Endothelial cell of umbilical vein (primary cell): ENCODE data around the gene ITGB1. TPM values are rescaled to one million over a fixed set of nuclear protein-coding genes. Genes with fewer than 3 reads are reported as not detected.

ENCODE experiments used
- BruUV-seq: library from RNA; stranded (reverse); fragments of 400-500 nt; replicated peaks from 2 replicates; lab custom pipeline; 2021; lab: Mats Ljungman, UMichigan
- CTCF ChIA-PET: fragments of 300-600, 350-600 bp; sonication (Branson Sonifier 250); formaldehyde crosslinking; loops from one replicate; lab custom pipeline; 2021; ENCODE audit warnings: antibody characterized with exemption, inconsistent platforms; lab: Charles Lee
- POLR2A ChIA-PET: fragments of 300-600, 350-600 bp; sonication (Branson Sonifier 250); formaldehyde crosslinking; loops from one replicate; lab custom pipeline; 2021; ENCODE audit warnings: antibody characterized with exemption, inconsistent platforms; lab: Charles Lee
- DNase-seq: peaks from one replicate; pipeline ENCODE4 v3.0.0-alpha.2; 2011; ENCODE audit warnings: low read depth, low spot score
- FAIRE-seq: peaks from 2 replicates; lab custom pipeline; 2011; peaks lifted over from hg19 to GRCh38; lab: Jason Lieb, UNC
- H2AFZ ChIP-seq: 2 replicates; pipeline ENCODE4 v1.6.0; 2012; ENCODE audit warnings: low read depth, low read length, control low read depth, inconsistent platforms
- H3K27ac ChIP-seq: 2 replicates; pipeline ENCODE4 v1.5.1; 2011; ENCODE audit warnings: low read depth, mild to moderate bottlenecking, control low read depth, low read length, moderate library complexity; ENCODE audit not compliant: insufficient read depth
- H3K27me3 ChIP-seq, 2 experiments: 2 replicates each; pipeline versions ENCODE4 v1.6.0 to v1.6.1; 2011; ENCODE audit warnings: low read length in 2 of 2, mixed read lengths in 1 of 2; ENCODE audit not compliant: control insufficient read depth in 2 of 2, insufficient read depth in 2 of 2
- H3K36me3 ChIP-seq, 2 experiments: 2 replicates in 1 of 2; 3 replicates in 1 of 2; pipeline ENCODE4 v1.5.1; 2011; ENCODE audit warnings: low read length in 2 of 2, mild to moderate bottlenecking in 1 of 2, moderate library complexity in 1 of 2; ENCODE audit not compliant: control insufficient read depth in 2 of 2, insufficient read depth in 2 of 2; ENCODE audit errors: extremely low read depth in 1 of 2
- H3K4me1 ChIP-seq: 3 replicates; pipeline ENCODE4 v1.5.1; 2011; ENCODE audit warnings: mild to moderate bottlenecking, low read length; ENCODE audit not compliant: control insufficient read depth, insufficient read depth; ENCODE audit errors: extremely low read depth
- H3K4me2 ChIP-seq: 2 replicates; pipeline ENCODE4 v1.6.1; 2011; ENCODE audit warnings: low read length, control low read depth, mixed read lengths; ENCODE audit not compliant: insufficient read depth
- H3K4me3 ChIP-seq, 3 experiments: fragments of 200-600 bp in 1 of 3; sonication (generic), shearing (Covaris generic) in 1 of 3; replicated peaks in 1 of 3; 2 replicates each; pipeline ENCODE4 v1.5.1; 2011 to 2016; ENCODE audit warnings: control low read depth in 3 of 3, low read length in 3 of 3, mild to moderate bottlenecking in 2 of 3, inconsistent platforms in 1 of 3, low read depth in 1 of 3, moderate library complexity in 1 of 3; ENCODE audit not compliant: insufficient read depth in 1 of 3
- H3K79me2 ChIP-seq: 2 replicates; pipeline ENCODE4 v1.6.0; 2012; ENCODE audit warnings: low read length, inconsistent platforms; ENCODE audit not compliant: control insufficient read depth, insufficient read depth
- H3K9ac ChIP-seq: replicated peaks from 2 replicates; pipeline ENCODE3; 2011; ENCODE audit warnings: low read length, control low read depth; ENCODE audit not compliant: insufficient read depth; ENCODE audit errors: extremely low read depth
- H3K9me1 ChIP-seq: replicated peaks from 3 replicates; pipeline ENCODE4 v1.6.0; 2011; ENCODE audit warnings: mild to moderate bottlenecking, low read length; ENCODE audit not compliant: control insufficient read depth, insufficient read depth; ENCODE audit errors: extremely low read depth
- H3K9me3 ChIP-seq: replicated peaks from 2 replicates; pipeline ENCODE4 v1.5.1; 2012; ENCODE audit warnings: low read length, inconsistent platforms; ENCODE audit not compliant: control insufficient read depth, insufficient read depth
- H4K20me1 ChIP-seq: replicated peaks from 2 replicates; pipeline ENCODE3; 2011; ENCODE audit warnings: mild to moderate bottlenecking, low read length; ENCODE audit not compliant: control insufficient read depth, insufficient read depth; ENCODE audit errors: extremely low read depth
- CTCF ChIP-seq, 2 donors: IDR thresholded peaks; 1 replicate in 1 of 2; 2 replicates in 1 of 2; pipeline ENCODE4 v1.5.1; 2011; ENCODE audit warnings: low read length in 2 of 2, mild to moderate bottlenecking in 2 of 2, moderate library complexity in 2 of 2, control low read depth in 1 of 2, inconsistent platforms in 1 of 2, low read depth in 1 of 2; ENCODE audit not compliant: insufficient read depth in 1 of 2; ENCODE audit errors: extremely low read depth in 1 of 2
- EZH2 ChIP-seq: IDR thresholded peaks from 2 replicates; pipeline ENCODE4 v1.6.1; 2012; ENCODE audit warnings: borderline replicate concordance, low read depth, mild to moderate bottlenecking, moderate library complexity, low read length, inconsistent platforms; ENCODE audit not compliant: severe bottlenecking
- FOS ChIP-seq: IDR thresholded peaks from 2 replicates; pipeline ENCODE4 v1.6.1; 2011; ENCODE audit warnings: mild to moderate bottlenecking, low read length, moderate library complexity, borderline replicate concordance; ENCODE audit not compliant: insufficient read depth
- GATA2 ChIP-seq: IDR thresholded peaks from 2 replicates; pipeline ENCODE4 v1.7.0; 2011; ENCODE audit warnings: low read depth, mild to moderate bottlenecking, moderate library complexity, mixed read lengths, low read length; ENCODE audit not compliant: insufficient read length, insufficient read depth
- JUN ChIP-seq: IDR thresholded peaks from 2 replicates; pipeline ENCODE4 v1.6.1; 2011; ENCODE audit warnings: borderline replicate concordance, low read depth; ENCODE audit not compliant: insufficient read length, insufficient read depth
- MAX ChIP-seq: IDR thresholded peaks from 2 replicates; pipeline ENCODE4 v1.6.1; 2011; ENCODE audit not compliant: insufficient read depth, insufficient read length
- MYC ChIP-seq: IDR thresholded peaks from one replicate; pipeline ENCODE4 v1.6.1; 2011; ENCODE audit warnings: mild to moderate bottlenecking, low read depth, low read length
- POLR2A ChIP-seq: IDR thresholded peaks from 2 replicates; pipeline ENCODE4 v1.6.1; 2012; ENCODE audit warnings: low read depth, mild to moderate bottlenecking, control low read depth, low read length
- POLR2AphosphoS5 ChIP-seq: IDR thresholded peaks from 2 replicates; pipeline ENCODE4 v1.6.1; 2012; ENCODE audit warnings: low read depth, mild to moderate bottlenecking, control low read depth, low read length, moderate library complexity; ENCODE audit not compliant: insufficient read depth
- dilution Hi-C: fragments of 300-500 bp; cut with MboI; formaldehyde crosslinking; loops from one replicate; pipeline ENCODE4 v1.15.0; 2019; ENCODE audit warnings: low sequenced_read_pairs; ENCODE audit not compliant: extremely low pct_ligation_motif_present
- intact Hi-C: fragments of 100-400 bp; cut with micrococcal nuclease; formaldehyde crosslinking; loops from one replicate; pipeline ENCODE4 v1.10.0; 2022
- polyA plus RNA-seq, 4 experiments: library from polyadenylated mRNA; depleted of rRNA in 3 of 4; stranded (reverse) in 3 of 4; unstranded in 1 of 4; fragments of >200 nt; gene quantifications; 2 replicates each; pipeline versions ENCODE4 v1.2.1 to v1.2.3, GENCODE V29; 2011 to 2012; ENCODE audit warnings: missing spikeins in 1 of 4
- total RNA-seq: library from RNA; stranded (reverse); gene quantifications from 2 replicates; pipeline ENCODE4 v1.2.3, GENCODE V29; 2021

ITGB1 gene
- total and polyA plus RNA-seq, 2 donors (not counting 3 experiments of a cell fraction or from before 2014, with no cell fraction given), result 424 to 1,147 TPM

- CTCF ChIA-PET, result no interaction called here
- H3K27ac ChIP-seq, result no peak overlapping the region
- no peak for FAIRE-seq
Measured at GRCh38 chr10:32905466-32905865, 52.6 kb downstream of the ITGB1 start.

More at GRCh38 chr10:32905466-32905865, 52.6 kb downstream of the ITGB1 start:
- Histone ChIP-seq H3K9me3 (no peaks in the 10 kb centered on the region), H2AFZ (no peak overlapping the region), H3K27me3 (no peaks in the 10 kb centered on the region), H3K4me3 (no peak overlapping the region), H3K9me1 (no peaks in the 10 kb centered on the region), H3K9ac (no peak overlapping the region), H3K36me3 (peaks cover 10 to 47% of the 10 kb centered on the region in 2 experiments), H3K4me2 (no peak overlapping the region), H3K4me1 (no peaks in the 10 kb centered on the region), H4K20me1 (no peaks in the 10 kb centered on the region), H3K79me2 (peaks cover 25% of the 10 kb centered on the region)
- POLR2A ChIA-PET, result no interaction called here
- BruUV-seq, result no TSS peak
- intact Hi-C loops, result no loop called here
- no peak for TF ChIP-seq MAX
- no peak for TF ChIP-seq JUN
- no peak for TF ChIP-seq FOS
- TF ChIP-seq EZH2, result no peak
- no peak for TF ChIP-seq GATA2
- TF ChIP-seq POLR2A, result no peak
- TF ChIP-seq POLR2AphosphoS5, result no peak
- TF ChIP-seq MYC, result no peak
- TF ChIP-seq CTCF (IDR thresholded peaks at IDR 0.05; ENCODE audit: extremely low read depth in 1 of 2, insufficient read depth in 1 of 2, low read depth in 1 of 2, low read length in 2 of 2), result no peak
- no peak for DNase-seq
- dilution Hi-C loops, result no loop called here
